HG03432 (cell line): ENCODE data around the gene CCDC185.

Experiments used
- ATAC-seq: cut with Tn5 transposase; IDR thresholded peaks from one replicate; pipeline ENCODE4 v1.9.1; 2021; ENCODE audit warnings: mild to moderate bottlenecking, moderate library complexity; ENCODE audit not compliant: unreplicated experiment

Gene CCDC185

DNA sequence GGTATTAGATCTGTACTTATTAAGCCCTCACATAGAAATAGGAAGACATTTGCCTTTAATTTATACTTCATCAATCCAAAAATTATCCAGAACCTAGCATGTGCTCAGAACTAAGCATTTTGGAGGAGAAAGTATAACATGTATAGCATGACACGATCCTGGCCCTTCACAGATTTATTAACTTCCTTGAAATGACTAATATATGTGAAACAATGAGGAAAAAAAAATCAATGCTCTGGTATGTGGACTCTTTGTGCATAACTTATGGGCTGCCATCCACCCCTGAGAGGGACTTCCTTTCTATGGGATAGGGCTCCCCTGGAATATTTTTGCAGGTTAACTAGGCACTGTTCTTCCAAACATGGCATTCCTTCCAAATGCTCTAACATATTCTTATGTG, 36.6 kb downstream of the CCDC185 start:
- no peak for ATAC-seq

GRCh38 chr1:223430236-223430635, 37.0 kb downstream of the CCDC185 start:
- no peak for ATAC-seq

DNA sequence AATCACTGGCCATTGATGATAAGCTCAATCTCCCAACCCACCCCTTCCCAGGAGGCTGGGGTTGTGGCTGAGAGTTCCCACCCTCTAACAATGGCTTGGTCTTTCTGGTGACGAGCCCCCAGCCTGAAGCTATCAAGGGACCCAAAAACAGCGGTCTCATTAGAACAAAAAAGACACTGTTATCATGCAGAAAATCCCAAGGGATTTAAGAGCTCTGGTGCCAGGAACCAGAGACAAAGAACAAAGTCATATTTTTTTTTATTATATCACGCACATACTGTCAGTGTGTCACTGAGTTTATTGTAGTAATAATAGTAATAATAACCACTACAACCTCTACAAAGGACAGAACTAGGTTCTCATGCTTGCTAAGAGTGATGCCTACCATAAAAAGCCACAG, 43.9 kb downstream of the CCDC185 start:
- ATAC-seq, result no peak

GRCh38 chr1:223443397-223443796, 50.2 kb downstream of the CCDC185 start:
- no peak for ATAC-seq

GRCh38 chr1:223444411-223444810, 51.2 kb downstream of the CCDC185 start:
- no peak for ATAC-seq
